ENCODE measurements around the gene FGFR3.

Gene FGFR3

GRCh38 chr4:1792832-1793495 is at the start of gene FGFR3:
Gene FGFR3 (plus strand): TSS chr4:1793293. CDS start chr4:1793935, 642 bp downstream.
- no peak for TF ChIP-seq CTCF (conservative IDR thresholded peaks at IDR 0.05; ENCODE audit: low read depth, low read length)
- H3K4me3 ChIP-seq (ENCODE audit: low read depth, low read length): peak within 1 kb of the TSS; percentile 39
- no peak for DNase-seq (ENCODE audit: low read depth)

- no peak overlapping the region for H3K4me3 ChIP-seq (ENCODE audit: low read depth, low read length)
- no peak for TF ChIP-seq CTCF (conservative IDR thresholded peaks at IDR 0.05; ENCODE audit: low read depth, low read length)
- DNase-seq (ENCODE audit: low read depth): no peak
These were observed 49.5 kb upstream of the FGFR3 start for GRCh38 chr4:1743551-1743950.

GRCh38 chr4:1743975-1744374 is 49.1 kb upstream of the FGFR3 start:
- TF ChIP-seq CTCF (conservative IDR thresholded peaks at IDR 0.05; ENCODE audit: low read depth, low read length): no peak
- no peak overlapping the region for H3K4me3 ChIP-seq (ENCODE audit: low read depth, low read length)
- DNase-seq (ENCODE audit: low read depth): no peak

GRCh38 chr4:1744552-1744951 is 48.5 kb upstream of the FGFR3 start:
- no peak for DNase-seq (ENCODE audit: low read depth)
- TF ChIP-seq CTCF (conservative IDR thresholded peaks at IDR 0.05; ENCODE audit: low read depth, low read length): no peak
- no peak overlapping the region for H3K4me3 ChIP-seq (ENCODE audit: low read depth, low read length)

- DNase-seq (ENCODE audit: low read depth): no peak
- no peak for TF ChIP-seq CTCF (conservative IDR thresholded peaks at IDR 0.05; ENCODE audit: low read depth, low read length)
- H3K4me3 ChIP-seq (ENCODE audit: low read depth, low read length): no peak overlapping the region
These were observed 47.9 kb upstream of the FGFR3 start for GRCh38 chr4:1745165-1745564.

- no peak overlapping the region for H3K4me3 ChIP-seq (ENCODE audit: low read depth, low read length)
- no peak for TF ChIP-seq CTCF (conservative IDR thresholded peaks at IDR 0.05; ENCODE audit: low read depth, low read length)
- DNase-seq (ENCODE audit: low read depth): no peak
These were observed 47.4 kb upstream of the FGFR3 start for GRCh38 chr4:1745697-1746096.

- peak; percentile 79 for DNase-seq (ENCODE audit: low read depth)
- H3K4me3 ChIP-seq (ENCODE audit: low read depth, low read length): no peak overlapping the region
- TF ChIP-seq CTCF (conservative IDR thresholded peaks at IDR 0.05; ENCODE audit: low read depth, low read length): peak; percentile 84
These were observed 46.8 kb upstream of the FGFR3 start for GRCh38 chr4:1746265-1746691.

Measured in choroid plexus epithelial cell (primary cell).